Astrocyte (in vitro differentiated cells and primary cell): ENCODE measurements around the gene SCRN2. TPM values are rescaled to one million over a fixed set of nuclear protein-coding genes. Genes with fewer than 3 reads are reported as not detected.

Source experiments
- DNase-seq: peaks from one replicate; pipeline ENCODE4 v3.0.0-alpha.2; 2010; ENCODE audit warnings: low read depth
- FAIRE-seq: peaks from 2 replicates; lab custom pipeline; 2011; peaks lifted over from hg19 to GRCh38; lab: Jason Lieb, UNC
- H2AFZ ChIP-seq: 2 replicates; pipeline ENCODE4 v1.6.0; 2012; ENCODE audit warnings: low read depth, low read length, inconsistent platforms
- H3K27ac ChIP-seq: 2 replicates; pipeline ENCODE4 v1.5.1; 2011; ENCODE audit warnings: low read depth, low read length, inconsistent platforms
- H3K27me3 ChIP-seq: 2 replicates; pipeline ENCODE4 v1.6.0; 2011; ENCODE audit warnings: low read length, inconsistent platforms; ENCODE audit not compliant: insufficient read depth
- H3K36me3 ChIP-seq: 2 replicates; pipeline ENCODE4 v1.5.1; 2011; ENCODE audit warnings: low read length, inconsistent platforms; ENCODE audit not compliant: insufficient read depth
- H3K4me1 ChIP-seq: 2 replicates; pipeline ENCODE4 v1.5.1; 2011; ENCODE audit warnings: low read length, inconsistent platforms; ENCODE audit not compliant: insufficient read depth
- H3K4me2 ChIP-seq: 2 replicates; pipeline ENCODE4 v1.6.0; 2012; ENCODE audit warnings: low read length, inconsistent platforms
- H3K4me3 ChIP-seq: 2 replicates; pipeline ENCODE4 v1.5.1; 2011; ENCODE audit warnings: low read depth, mild to moderate bottlenecking, low read length, inconsistent platforms; ENCODE audit not compliant: insufficient read depth
- H3K79me2 ChIP-seq: 2 replicates; pipeline ENCODE4 v1.6.0; 2012; ENCODE audit warnings: mild to moderate bottlenecking, low read length, inconsistent platforms; ENCODE audit not compliant: insufficient read depth
- H3K9ac ChIP-seq: 2 replicates; pipeline ENCODE4 v1.6.0; 2012; ENCODE audit warnings: mild to moderate bottlenecking, low read length, inconsistent platforms
- H3K9me3 ChIP-seq: 2 replicates; pipeline ENCODE4 v1.5.1; 2012; ENCODE audit warnings: low read depth, mild to moderate bottlenecking, low read length, inconsistent platforms; ENCODE audit not compliant: insufficient read depth
- H4K20me1 ChIP-seq: 2 replicates; pipeline ENCODE4 v1.6.0; 2012; ENCODE audit warnings: low read length, inconsistent platforms; ENCODE audit not compliant: insufficient read depth
- H3K27ac Mint-ChIP-seq: one replicate; pipeline ENCODE4 v1.8.0; 2021; ENCODE audit warnings: mild to moderate bottlenecking, mixed read lengths; ENCODE audit not compliant: unreplicated experiment
- H3K27me3 Mint-ChIP-seq: one replicate; pipeline ENCODE4 v1.8.0; 2021; ENCODE audit warnings: low read depth, mixed read lengths; ENCODE audit not compliant: unreplicated experiment
- H3K36me3 Mint-ChIP-seq: one replicate; pipeline ENCODE4 v1.8.0; 2021; ENCODE audit warnings: low read depth, mixed read lengths; ENCODE audit not compliant: unreplicated experiment
- H3K4me1 Mint-ChIP-seq: one replicate; pipeline ENCODE4 v1.8.0; 2021; ENCODE audit warnings: low read depth, mixed read lengths; ENCODE audit not compliant: unreplicated experiment
- H3K4me3 Mint-ChIP-seq: one replicate; pipeline ENCODE4 v1.8.0; 2021; ENCODE audit warnings: mild to moderate bottlenecking, moderate library complexity, mixed read lengths; ENCODE audit not compliant: unreplicated experiment
- H3K9me3 Mint-ChIP-seq: one replicate; pipeline ENCODE4 v1.8.0; 2021; ENCODE audit warnings: mild to moderate bottlenecking, mixed read lengths; ENCODE audit not compliant: unreplicated experiment
- CTCF ChIP-seq: IDR thresholded peaks from 2 replicates; pipeline ENCODE4 v1.5.1; 2011; ENCODE audit warnings: low read depth, mild to moderate bottlenecking, inconsistent platforms, low read length, moderate library complexity; ENCODE audit not compliant: insufficient read depth
- EZH2 ChIP-seq: IDR thresholded peaks from 2 replicates; pipeline ENCODE4 v1.6.1; 2012; ENCODE audit warnings: mild to moderate bottlenecking, low read length, inconsistent platforms; ENCODE audit not compliant: insufficient read depth
- total RNA-seq: library from RNA; stranded (reverse); gene quantifications from 2 replicates; pipeline ENCODE4 v1.2.1, GENCODE V29; 2021

SCRN2 gene
- total RNA-seq, 1 donor from 2014 or later, result 17.5 TPM

- Mint-ChIP-seq H3K27ac (no peak overlapping the region), H3K36me3 (peaks cover 19% of the 10 kb centered on the region), H3K4me1 (peaks cover 8% of the 10 kb centered on the region), H3K4me3 (no peak overlapping the region), H3K9me3 (no peaks in the 10 kb centered on the region), H3K27me3 (no peaks in the 10 kb centered on the region)
- H3K4me1 ChIP-seq, result peaks cover 8% of the 10 kb centered on the region
- no peaks in the 10 kb centered on the region for H3K9me3 ChIP-seq
- no peak for DNase-seq
- H3K36me3 ChIP-seq, result peaks cover 8% of the 10 kb centered on the region
- H3K27ac ChIP-seq, result no peak overlapping the region
- no peak overlapping the region for H3K4me3 ChIP-seq
- H4K20me1 ChIP-seq, result peaks cover 21% of the 10 kb centered on the region
- no peak overlapping the region for H2AFZ ChIP-seq
- TF ChIP-seq CTCF, result no peak
- TF ChIP-seq EZH2, result no peak
- H3K4me2 ChIP-seq, result no peak overlapping the region
- peaks cover 4% of the 10 kb centered on the region for H3K79me2 ChIP-seq
- FAIRE-seq, result no peak
- H3K27me3 ChIP-seq, result no peaks in the 10 kb centered on the region
- no peak overlapping the region for H3K9ac ChIP-seq
These were observed 24.1 kb downstream of the SCRN2 start for GRCh38 chr17:47816947-47817346.

- H3K4me3 ChIP-seq, result no peak overlapping the region
These were observed 24.9 kb downstream of the SCRN2 start for GRCh38 chr17:47816111-47816735.

More at GRCh38 chr17:47816111-47816735, 24.9 kb downstream of the SCRN2 start:
- Mint-ChIP-seq H3K4me3 (no peak overlapping the region), H3K36me3 (peaks cover 26% of the 10 kb centered on the region), H3K27me3 (no peaks in the 10 kb centered on the region), H3K27ac (no peak overlapping the region), H3K9me3 (no peaks in the 10 kb centered on the region), H3K4me1 (peaks cover 15% of the 10 kb centered on the region)
- Histone ChIP-seq H3K27ac (no peak overlapping the region), H3K9ac (no peak overlapping the region), H2AFZ (no peak overlapping the region), H3K79me2 (peaks cover 4% of the 10 kb centered on the region), H3K4me1 (peaks cover 4% of the 10 kb centered on the region), H4K20me1 (peaks cover 28% of the 10 kb centered on the region), H3K27me3 (no peaks in the 10 kb centered on the region), H3K4me2 (no peak overlapping the region), H3K36me3 (peaks cover 8% of the 10 kb centered on the region), H3K9me3 (no peaks in the 10 kb centered on the region)
- TF ChIP-seq EZH2, result no peak
- no peak for TF ChIP-seq CTCF
- FAIRE-seq, result no peak
- no peak for DNase-seq
